HepG2 (cell line): ENCODE results near the gene MGST1. TPM values are rescaled to one million over a fixed set of nuclear protein-coding genes. Genes with fewer than 3 reads are reported as not detected.
"Not testable (repeated sequence)": the region's sequence is repeated elsewhere in the genome, so short reads cannot be mapped to it uniquely, and the experiment has no call there.

Experiments
- ATAC-seq: fragments of 200-7000 bp; cut with Tn5 transposase; 3 replicates; pipeline ENCODE4 v1.9.1; 2020; ENCODE audit warnings: mild to moderate bottlenecking, moderate library complexity
- BruUV-seq: library from RNA; stranded (reverse); fragments of 400-500 nt; replicated peaks from 2 replicates; lab custom pipeline; 2021; lab: Mats Ljungman, UMichigan
- CTCF ChIA-PET: fragments of 300-600 bp; formaldehyde crosslinking; extraction: SDS; loops from one replicate; lab custom pipeline; 2021; ENCODE audit warnings: low total read pairs, inconsistent platforms, low intra/inter-chr PET ratio; lab: Yijun Ruan, JAX
- POLR2A ChIA-PET: fragments of 350-600 bp; sonication (Branson Sonifier 250); formaldehyde crosslinking; loops from one replicate; lab custom pipeline; 2020; ENCODE audit warnings: antibody characterized with exemption, inconsistent platforms; lab: Yijun Ruan, JAX
- DNase-seq: peaks from one replicate; pipeline ENCODE4 v3.0.0-alpha.2; 2015; ENCODE audit warnings: low spot score
- FAIRE-seq: peaks from 3 replicates; lab custom pipeline; 2011; peaks lifted over from hg19 to GRCh38; lab: Jason Lieb, UNC
- H2AFZ ChIP-seq: one replicate; pipeline ENCODE4 v1.6.1; 2011; ENCODE audit warnings: low read length, inconsistent platforms
- H3K27ac ChIP-seq: fragments of 300-600 bp; 3 replicates; pipeline ENCODE4 v1.8.0; 2011; ENCODE audit warnings: mixed run types, mild to moderate bottlenecking, mixed read lengths, low read length, inconsistent platforms; ENCODE audit not compliant: insufficient read depth; ENCODE audit errors: extremely low read length
- H3K27me3 ChIP-seq, 2 experiments: fragments of 200-600 bp in 1 of 2; 2 replicates in 1 of 2; 3 replicates in 1 of 2; pipeline versions ENCODE4 v1.6.0 to v1.8.0; 2011; ENCODE audit warnings: low read length in 2 of 2, mild to moderate bottlenecking in 2 of 2, moderate library complexity in 2 of 2, inconsistent platforms in 1 of 2; ENCODE audit not compliant: insufficient read depth in 2 of 2, control insufficient read depth in 1 of 2
- H3K36me3 ChIP-seq, 2 experiments: fragments of 200-600 bp in 1 of 2; replicated peaks in 1 of 2; 2 replicates in 1 of 2; 3 replicates in 1 of 2; pipeline versions ENCODE4 v1.5.1 to v1.8.0; 2011; ENCODE audit warnings: low read length in 2 of 2, inconsistent platforms in 1 of 2; ENCODE audit not compliant: insufficient read depth in 2 of 2, control insufficient read depth in 1 of 2
- H3K4me1 ChIP-seq: 2 replicates; pipeline ENCODE4 v1.5.1; 2012; ENCODE audit warnings: low read length, inconsistent platforms; ENCODE audit not compliant: insufficient read depth
- H3K4me2 ChIP-seq: 2 replicates; pipeline ENCODE4 v1.6.0; 2011; ENCODE audit warnings: low read depth, low read length, inconsistent platforms
- H3K4me3 ChIP-seq, 3 experiments: fragments of 200-600 bp in 1 of 3; sonication (generic), shearing (Covaris generic) in 1 of 3; replicated peaks in 1 of 3; 2 replicates each; pipeline ENCODE4 v1.5.1; 2011 to 2016; ENCODE audit warnings: low read length in 3 of 3, inconsistent platforms in 2 of 3, low read depth in 2 of 3, mild to moderate bottlenecking in 2 of 3, control low read depth in 1 of 3, mixed read lengths in 1 of 3; ENCODE audit not compliant: insufficient read depth in 1 of 3
- H3K79me2 ChIP-seq: one replicate; pipeline ENCODE4 v1.6.1; 2011; ENCODE audit warnings: low read length, inconsistent platforms; ENCODE audit not compliant: insufficient read depth
- H3K9ac ChIP-seq: 2 replicates; pipeline ENCODE4 v1.6.0; 2011; ENCODE audit warnings: mild to moderate bottlenecking, low read depth, low read length, inconsistent platforms; ENCODE audit not compliant: insufficient read depth
- H3K9me3 ChIP-seq: 2 replicates; pipeline ENCODE4 v1.5.1; 2012; ENCODE audit warnings: mild to moderate bottlenecking, low read length
- H4K20me1 ChIP-seq: 2 replicates; pipeline ENCODE4 v1.6.0; 2011; ENCODE audit warnings: inconsistent platforms, mild to moderate bottlenecking, low read length, moderate library complexity; ENCODE audit not compliant: insufficient read depth
- ETV6 ChIP-seq: sonication (generic); formaldehyde crosslinking; conservative IDR thresholded peaks from 2 replicates; pipeline ENCODE4 v1.4.0; 2020; ENCODE audit warnings: missing genetic modification reagents
- GATAD1 ChIP-seq: IDR thresholded peaks from 2 replicates; pipeline ENCODE4 v1.6.1; 2016; ENCODE audit warnings: missing genetic modification reagents, missing compliant biosample characterization
- MAFK ChIP-seq, 2 experiments: IDR thresholded peaks in 1 of 2; conservative IDR thresholded peaks in 1 of 2; 2 replicates each; pipeline ENCODE4 v1.6.1; 2011; ENCODE audit warnings: improper control_type of control experiment in 2 of 2, low read length in 2 of 2
- REXO4 ChIP-seq: sonication (generic); formaldehyde crosslinking; IDR thresholded peaks from 2 replicates; pipeline ENCODE4 v1.8.0; 2022; ENCODE audit warnings: missing genetic modification reagents, mild to moderate bottlenecking, borderline replicate concordance
- RFX5 ChIP-seq: IDR thresholded peaks from 2 replicates; pipeline ENCODE4 v1.6.1; 2011; ENCODE audit warnings: low read depth, low read length, improper control_type of control experiment
- ZHX2 ChIP-seq, 2 experiments: sonication (generic) in 1 of 2; formaldehyde crosslinking in 1 of 2; IDR thresholded peaks; 2 replicates each; pipeline versions ENCODE4 v1.6.1 to v1.9.0; 2014 to 2022; ENCODE audit warnings: antibody characterized with exemption in 1 of 2, borderline replicate concordance in 1 of 2, inconsistent platforms in 1 of 2, low read depth in 1 of 2, missing genetic modification reagents in 1 of 2
- ZNF180 ChIP-seq: sonication (generic); formaldehyde crosslinking; IDR thresholded peaks from 2 replicates; pipeline ENCODE4 v1.4.0; 2020; ENCODE audit warnings: low read depth, missing genetic modification reagents, borderline replicate concordance
- ZNF546 ChIP-seq: sonication (generic); formaldehyde crosslinking; conservative IDR thresholded peaks from 2 replicates; pipeline ENCODE4 v1.8.1; 2023; ENCODE audit warnings: mild to moderate bottlenecking, missing genetic modification reagents
- WGBS: methylation state at CpG from one replicate; pipeline ENCODE4 v1.1.6; 2017; ENCODE audit warnings: low lambda C conversion rate; 5-methylcytosine and 5-hydroxymethylcytosine counted together
- in situ Hi-C: cut with HindIII; loops from 2 replicates; pipeline ENCODE4 v1.10.0; 2017; ENCODE audit warnings: low pct_unique_long_range_greater_than_20kb; ENCODE audit not compliant: extremely low pct_ligation_motif_present
- intact Hi-C: fragments of 100-400 bp; cut with micrococcal nuclease; formaldehyde crosslinking; loops from one replicate; pipeline ENCODE4 v1.10.0; 2022; ENCODE audit not compliant: unreplicated experiment
- polyA plus RNA-seq, 8 experiments: library from polyadenylated mRNA; depleted of rRNA in 3 of 8; stranded (reverse) in 7 of 8; unstranded in 1 of 8; fragments of >200 nt; fragmentation: Illumina TruSeq in 4 of 8; extraction: Trizol in 4 of 8; gene quantifications; 2 replicates each; pipeline versions ENCODE4 v1.2.1 to v1.2.3, GENCODE V29; 2011 to 2016; ENCODE audit warnings: low read depth in 4 of 8, missing spikeins in 1 of 8, mixed read lengths in 1 of 8; ENCODE audit not compliant: insufficient read depth in 1 of 8
- total RNA-seq, 5 experiments: library from RNA; depleted of rRNA; stranded (reverse); fragments of >200 nt; fragmentation: Illumina TruSeq; extraction: Trizol; gene quantifications; 2 replicates each; pipeline ENCODE4 v1.2.3, GENCODE V29; 2016; ENCODE audit warnings: low read depth in 1 of 5
- TF ChIP-seq, protein P1 (sequence below): sonication (generic); formaldehyde crosslinking; IDR thresholded peaks from 2 replicates; pipeline ENCODE4 v1.9.0; 2022; ENCODE audit warnings: low read depth, missing genetic modification reagents

The MGST1 gene
- total and polyA plus RNA-seq, 2 of the 13 experiments (the other 11 are each of a cell fraction or from before 2014, with no cell fraction given) = 119 to 152 TPM

DNA sequence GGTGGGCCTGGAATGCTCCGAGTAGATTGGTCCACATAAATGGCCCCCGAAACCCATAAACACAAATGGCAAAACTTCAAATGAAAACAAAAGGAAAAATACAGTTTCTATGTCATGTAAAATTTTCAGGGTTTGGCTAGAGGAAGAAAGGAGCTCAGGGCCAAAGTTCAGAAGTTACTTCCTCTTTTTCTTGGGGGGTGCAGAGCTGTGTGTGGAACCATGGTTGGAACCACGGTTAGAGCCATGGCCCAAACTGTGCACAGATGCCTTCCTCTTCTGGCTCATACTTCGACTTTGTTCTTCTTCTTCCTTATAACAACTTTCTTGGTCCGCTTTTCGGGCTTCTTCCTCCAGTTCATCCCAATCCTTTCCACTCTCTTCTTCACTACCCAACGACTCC, 51.7 kb downstream of the MGST1 start (continued):
- TF ChIP-seq ZNF180 (CRISPR knock-in tag) (no peak), REXO4 (CRISPR knock-in tag) (no peak)

GRCh38 chr12:16401835-16402234, 54.4 kb downstream of the MGST1 start:
- BruUV-seq, intact Hi-C loops, H3K79me2 ChIP-seq, H3K4me1 ChIP-seq, CTCF ChIA-PET, in situ Hi-C loops, ATAC-seq, H3K36me3 ChIP-seq, H3K9me3 ChIP-seq, H3K27me3 ChIP-seq, H3K4me2 ChIP-seq, H3K9ac ChIP-seq, H2AFZ ChIP-seq, FAIRE-seq, H3K4me3 ChIP-seq, DNase-seq, H4K20me1 ChIP-seq, H3K27ac ChIP-seq, POLR2A ChIA-PET: not testable (repeated sequence)
- WGBS = 96% methylated on average over 1 of the region's 1 CpG

GRCh38 chr12:16407346-16407745, 59.9 kb downstream of the MGST1 start:
- no peaks in the 10 kb centered on the region for H3K4me1 ChIP-seq
- H2AFZ ChIP-seq = no peak overlapping the region
- no peak overlapping the region for H3K27ac ChIP-seq
- in situ Hi-C loops = no loop called here
- POLR2A ChIA-PET = no interaction called here
- CTCF ChIA-PET = no interaction called here
- no peaks in the 10 kb centered on the region for H3K79me2 ChIP-seq
- H3K4me2 ChIP-seq = no peak overlapping the region
- no TSS peak for BruUV-seq
- DNase-seq = no peak
- WGBS = 100% methylated on average over 1 of the region's 1 CpG
- FAIRE-seq = no peak
- ATAC-seq = no peak
- no peaks in the 10 kb centered on the region for H3K9me3 ChIP-seq
- intact Hi-C loops = no loop called here
- no peaks in the 10 kb centered on the region for H4K20me1 ChIP-seq
- no peaks in the 10 kb centered on the region for H3K27me3 ChIP-seq
- H3K9ac ChIP-seq = no peak overlapping the region
- H3K4me3 ChIP-seq = no peak overlapping the region
- no peaks in the 10 kb centered on the region for H3K36me3 ChIP-seq
- TF ChIP-seq ETV6 (CRISPR knock-in tag) (no peak), RFX5 (no peak), ZNF546 (CRISPR knock-in tag) (no peak), MAFK (conservative IDR thresholded peaks at IDR 0.05 in 1 of 2, IDR thresholded peaks at IDR 0.05 in 1 of 2; ENCODE audit: low read length in 2 of 2) (no peak), GATAD1 (CRISPR knock-in tag) (no peak), ZHX2 (IDR thresholded peaks at IDR 0.05; ENCODE audit: low read depth) (no peak), ZHX2 (CRISPR knock-in tag; IDR thresholded peaks at IDR 0.05; ENCODE audit: borderline replicate concordance) (no peak)
- TF ChIP-seq, protein P1, sequence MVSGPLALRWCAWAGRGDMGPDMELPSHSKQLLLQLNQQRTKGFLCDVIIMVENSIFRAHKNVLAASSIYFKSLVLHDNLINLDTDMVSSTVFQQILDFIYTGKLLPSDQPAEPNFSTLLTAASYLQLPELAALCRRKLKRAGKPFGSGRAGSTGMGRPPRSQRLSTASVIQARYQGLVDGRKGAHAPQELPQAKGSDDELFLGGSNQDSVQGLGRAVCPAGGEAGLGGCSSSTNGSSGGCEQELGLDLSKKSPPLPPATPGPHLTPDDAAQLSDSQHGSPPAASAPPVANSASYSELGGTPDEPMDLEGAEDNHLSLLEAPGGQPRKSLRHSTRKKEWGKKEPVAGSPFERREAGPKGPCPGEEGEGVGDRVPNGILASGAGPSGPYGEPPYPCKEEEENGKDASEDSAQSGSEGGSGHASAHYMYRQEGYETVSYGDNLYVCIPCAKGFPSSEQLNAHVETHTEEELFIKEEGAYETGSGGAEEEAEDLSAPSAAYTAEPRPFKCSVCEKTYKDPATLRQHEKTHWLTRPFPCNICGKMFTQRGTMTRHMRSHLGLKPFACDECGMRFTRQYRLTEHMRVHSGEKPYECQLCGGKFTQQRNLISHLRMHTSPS (CRISPR knock-in tag) = no peak
